VCaP (cell line): ENCODE results near the gene DHRS1.
A peak's percentile ranks its signal among the peaks of the same experiment; 100 is the strongest.
"Not testable (repeated sequence)": the region's sequence is repeated elsewhere in the genome, so short reads cannot be mapped to it uniquely, and the experiment has no call there.

Experiments
- H3K27ac ChIP-seq: fragments of 450-650 bp; 2 replicates; pipeline ENCODE4 v1.5.1; 2017
- CTCF ChIP-seq: fragments of 450-650 bp; conservative IDR thresholded peaks from 2 replicates; pipeline ENCODE4 v1.5.1; 2017; ENCODE audit warnings: mild to moderate bottlenecking, moderate library complexity

Gene DHRS1

GRCh38 chr14:24332268-24332993 is 32.9 kb upstream of the DHRS1 start:
- peak; percentile 67 for TF ChIP-seq CTCF
- no peak overlapping the region for H3K27ac ChIP-seq

- TF ChIP-seq CTCF: no peak
- no peak overlapping the region for H3K27ac ChIP-seq
Observed at GRCh38 chr14:24331731-24332267, 32.2 kb upstream of the DHRS1 start.

DNA sequence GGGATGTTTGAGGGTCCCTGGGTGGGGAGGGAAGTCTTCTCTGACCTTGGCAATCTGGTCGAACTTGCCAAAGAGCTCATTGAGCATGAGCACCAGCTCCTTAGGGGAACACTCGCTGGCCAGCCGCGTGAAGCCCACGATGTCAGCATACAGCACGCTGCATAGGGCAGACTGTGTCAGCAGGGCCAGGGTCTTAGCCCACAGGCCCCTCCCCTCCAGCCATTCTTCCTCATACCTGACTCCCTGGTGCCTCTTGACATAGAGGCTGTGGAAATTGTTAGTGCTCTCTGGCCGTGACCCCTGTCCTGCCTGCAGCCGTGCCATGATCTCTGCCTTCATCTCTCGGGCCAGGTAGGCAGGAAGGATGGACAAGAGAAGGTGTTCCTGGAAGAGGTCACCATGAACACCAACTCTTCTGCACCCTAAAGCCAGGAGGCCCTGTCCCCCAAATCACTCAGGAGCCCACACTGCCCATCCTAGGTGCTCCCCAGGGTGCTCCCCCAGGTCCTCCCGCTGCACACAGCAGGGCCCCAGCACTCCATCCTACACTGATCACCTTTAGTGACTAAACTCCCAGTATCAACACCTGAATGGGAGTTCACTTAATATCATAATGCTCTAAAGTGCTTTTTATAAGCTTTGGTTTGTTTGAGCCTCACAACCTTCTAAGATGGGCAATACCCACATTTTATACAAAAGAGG is 31.5 kb upstream of the DHRS1 start:
- no peak for TF ChIP-seq CTCF
- H3K27ac ChIP-seq: no peak overlapping the region

- no peak overlapping the region for H3K27ac ChIP-seq
- TF ChIP-seq CTCF: no peak
Observed at GRCh38 chr14:24329736-24330135, 30.2 kb upstream of the DHRS1 start.

DNA sequence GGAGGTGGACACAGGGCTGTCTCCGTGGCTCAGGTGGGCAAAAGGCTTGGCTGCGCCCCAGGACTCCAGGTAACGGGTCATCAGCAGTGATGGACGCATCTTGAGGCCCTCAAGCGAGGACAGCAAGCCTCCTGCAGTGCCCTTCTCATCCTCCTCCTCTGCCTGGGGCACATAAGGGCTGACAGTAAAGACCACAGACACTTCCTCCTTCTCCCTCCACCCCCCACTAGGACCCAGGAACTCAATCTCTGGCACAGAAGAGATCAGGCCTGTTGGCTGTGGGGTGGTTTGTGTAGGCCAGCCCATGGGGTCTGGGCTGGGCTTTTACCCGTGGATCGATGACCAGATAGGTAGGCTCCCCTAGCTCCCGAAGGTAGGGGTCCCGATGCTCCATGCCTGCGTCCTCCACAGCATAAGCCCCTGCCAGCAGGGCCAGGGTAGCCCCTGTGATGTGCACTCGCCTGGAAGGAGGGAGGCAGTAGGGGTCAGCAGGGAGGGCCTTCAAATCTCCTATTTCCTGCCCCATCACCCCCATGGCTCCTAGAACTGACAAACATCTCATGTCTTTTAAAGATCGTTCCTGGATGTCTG is 29.6 kb upstream of the DHRS1 start:
- H3K27ac ChIP-seq: no peak overlapping the region
- TF ChIP-seq CTCF: no peak

- H3K27ac ChIP-seq: not testable (repeated sequence)
Observed at GRCh38 chr14:24327914-24328313, 28.3 kb upstream of the DHRS1 start.

More at GRCh38 chr14:24327914-24328313, 28.3 kb upstream of the DHRS1 start:
- TF ChIP-seq CTCF: peak; percentile 76
